NCI-H128 (cell line): ENCODE measurements around the gene ERICH6.
"Not testable (repeated sequence)": the region's sequence is repeated elsewhere in the genome, so short reads cannot be mapped to it uniquely, and the experiment has no call there.

ENCODE experiments used
- DNase-seq: peaks from one replicate; lab custom pipeline; 2025; ENCODE audit not compliant: unreplicated experiment; lab: John Stamatoyannopoulos, UW

ERICH6 gene

GRCh38 chr3:150682279-150682678, 21.4 kb downstream of the ERICH6 start:
- no peak for DNase-seq

GRCh38 chr3:150681057-150681456, 22.7 kb downstream of the ERICH6 start:
- no peak for DNase-seq

- DNase-seq: no peak
Measured at GRCh38 chr3:150680562-150680961, 23.2 kb downstream of the ERICH6 start.

- DNase-seq: no peak
Measured at GRCh38 chr3:150675587-150675986, 28.1 kb downstream of the ERICH6 start.

- no peak for DNase-seq
Measured at GRCh38 chr3:150673966-150674365, 29.8 kb downstream of the ERICH6 start.

GRCh38 chr3:150666167-150666566, 37.6 kb downstream of the ERICH6 start:
- no peak for DNase-seq

- no peak for DNase-seq
Measured at GRCh38 chr3:150663461-150663860, 40.3 kb downstream of the ERICH6 start.

GRCh38 chr3:150662410-150663200, 41.1 kb downstream of the ERICH6 start:
- DNase-seq: no peak

- DNase-seq: no peak
Measured at GRCh38 chr3:150656316-150656715, 47.4 kb downstream of the ERICH6 start.

GRCh38 chr3:150653110-150653561, 50.6 kb downstream of the ERICH6 start:
- DNase-seq: no peak

GRCh38 chr3:150640256-150640655, 63.5 kb downstream of the ERICH6 start:
- no peak for DNase-seq

- no peak for DNase-seq
Measured at GRCh38 chr3:150639262-150639661, 64.5 kb downstream of the ERICH6 start.

- no peak for DNase-seq
Measured at GRCh38 chr3:150636258-150636657, 67.5 kb downstream of the ERICH6 start.

- no peak for DNase-seq
Measured at GRCh38 chr3:150635526-150635925, 68.2 kb downstream of the ERICH6 start.

GRCh38 chr3:150635076-150635475, 68.6 kb downstream of the ERICH6 start:
- DNase-seq: no peak

GRCh38 chr3:150631515-150632221, 72.1 kb downstream of the ERICH6 start:
- DNase-seq: no peak

GRCh38 chr3:150627557-150627956, 76.2 kb downstream of the ERICH6 start:
- no peak for DNase-seq

- no peak for DNase-seq
Measured at GRCh38 chr3:150626148-150626930, 77.4 kb downstream of the ERICH6 start.

GRCh38 chr3:150623945-150624344, 79.8 kb downstream of the ERICH6 start:
- no peak for DNase-seq

- not testable (repeated sequence) for DNase-seq
Measured at GRCh38 chr3:150622955-150623354, 80.8 kb downstream of the ERICH6 start.

- DNase-seq: no peak
Measured at GRCh38 chr3:150620002-150620689, 83.6 kb downstream of the ERICH6 start.
